GM19043 (cell line): Measurements from ENCODE around the gene TCERG1L.
"Not testable (repeated sequence)": the region's sequence is repeated elsewhere in the genome, so short reads cannot be mapped to it uniquely, and the experiment has no call there.

Experiments
- ATAC-seq: cut with Tn5 transposase; IDR thresholded peaks from one replicate; pipeline ENCODE4 v1.9.1; 2021; ENCODE audit warnings: low read depth; ENCODE audit not compliant: unreplicated experiment

The TCERG1L gene

GRCh38 chr10:131150126-131150525, 161.4 kb downstream of the TCERG1L start:
- ATAC-seq = no peak

- ATAC-seq = no peak
Observed at GRCh38 chr10:131149586-131149985, 161.9 kb downstream of the TCERG1L start.

GRCh38 chr10:131149111-131149510, 162.4 kb downstream of the TCERG1L start:
- no peak for ATAC-seq

GRCh38 chr10:131148270-131148669, 163.3 kb downstream of the TCERG1L start:
- ATAC-seq = no peak

GRCh38 chr10:131147301-131147975, 164.1 kb downstream of the TCERG1L start:
- no peak for ATAC-seq

GRCh38 chr10:131146790-131147189, 164.7 kb downstream of the TCERG1L start:
- ATAC-seq = no peak

- ATAC-seq = no peak
Observed at GRCh38 chr10:131145756-131146155, 165.8 kb downstream of the TCERG1L start.

- ATAC-seq = no peak
Observed at GRCh38 chr10:131144711-131145375, 166.7 kb downstream of the TCERG1L start.

GRCh38 chr10:131144196-131144595, 167.3 kb downstream of the TCERG1L start:
- ATAC-seq = no peak

- no peak for ATAC-seq
Observed at GRCh38 chr10:131143425-131144165, 167.9 kb downstream of the TCERG1L start.

GRCh38 chr10:131142517-131143380, 168.8 kb downstream of the TCERG1L start:
- no peak for ATAC-seq

GRCh38 chr10:131141645-131142516, 169.6 kb downstream of the TCERG1L start:
- ATAC-seq = no peak

- no peak for ATAC-seq
Observed at GRCh38 chr10:131141207-131141606, 170.3 kb downstream of the TCERG1L start.

GRCh38 chr10:131140606-131141005, 170.9 kb downstream of the TCERG1L start:
- ATAC-seq = no peak

- no peak for ATAC-seq
Observed at GRCh38 chr10:131137223-131137622, 174.3 kb downstream of the TCERG1L start.

- not testable (repeated sequence) for ATAC-seq
Observed at GRCh38 chr10:131136336-131136735, 175.2 kb downstream of the TCERG1L start.

GRCh38 chr10:131135716-131136115, 175.8 kb downstream of the TCERG1L start:
- ATAC-seq = no peak

- ATAC-seq = no peak
Observed at GRCh38 chr10:131134651-131135050, 176.9 kb downstream of the TCERG1L start.

- ATAC-seq = no peak
Observed at GRCh38 chr10:131134001-131134576, 177.4 kb downstream of the TCERG1L start.
